Suprapubic skin (tissue), 4 donors: ENCODE measurements around the gene ADK. TPM values are rescaled to one million over a fixed set of nuclear protein-coding genes. Genes with fewer than 3 reads are reported as not detected.
"Not testable (repeated sequence)": the region's sequence is repeated elsewhere in the genome, so short reads cannot be mapped to it uniquely, and the experiment has no call there.

Source experiments
- DNase-seq, 2 donors: peaks; one replicate each; pipeline ENCODE4 v3.0.0-alpha.2; 2019; ENCODE audit warnings: low spot score in 2 of 2
- H3K27ac ChIP-seq: fragments of 200-600 bp; sonication (generic); one replicate; pipeline ENCODE4 v1.5.1; 2019
- H3K27me3 ChIP-seq: fragments of 200-600 bp; sonication (generic); one replicate; pipeline ENCODE4 v1.5.1; 2019
- H3K36me3 ChIP-seq: fragments of 200-600 bp; sonication (generic); one replicate; pipeline ENCODE4 v1.5.1; 2019
- H3K4me1 ChIP-seq: fragments of 200-600 bp; sonication (generic); one replicate; pipeline ENCODE4 v1.5.1; 2019
- H3K4me3 ChIP-seq: fragments of 200-600 bp; sonication (generic); one replicate; pipeline ENCODE4 v1.5.1; 2019; ENCODE audit warnings: mild to moderate bottlenecking
- H3K9me3 ChIP-seq: fragments of 200-600 bp; sonication (generic); one replicate; pipeline ENCODE4 v1.5.1; 2019
- CTCF ChIP-seq, 2 donors: fragments of 200-600 bp in 1 of 2; fragments of 450-650 bp in 1 of 2; sonication (generic) in 1 of 2; IDR thresholded peaks; one replicate each; pipeline ENCODE4 v1.5.1; 2016 to 2019; ENCODE audit warnings: antibody characterized with exemption in 2 of 2, mild to moderate bottlenecking in 1 of 2, moderate library complexity in 1 of 2
- EP300 ChIP-seq: sonication (generic); formaldehyde crosslinking; IDR thresholded peaks from one replicate; pipeline ENCODE4 v1.6.1; 2017; ENCODE audit warnings: antibody characterized with exemption
- POLR2A ChIP-seq, 2 donors: fragments of 450-650 bp; IDR thresholded peaks; one replicate each; pipeline ENCODE4 v1.6.1; 2017; ENCODE audit warnings: antibody characterized with exemption in 2 of 2, mild to moderate bottlenecking in 2 of 2, moderate library complexity in 2 of 2
- POLR2AphosphoS5 ChIP-seq, 3 donors: sonication (generic); formaldehyde crosslinking; IDR thresholded peaks; one replicate each; pipeline ENCODE4 v1.6.1; 2017; ENCODE audit warnings: antibody characterized with exemption in 3 of 3
- WGBS: methylation state at CpG from one replicate; pipeline ENCODE4 v1.1.5; 2018; 5-methylcytosine and 5-hydroxymethylcytosine counted together
- total RNA-seq, 4 donors: library from RNA; depleted of rRNA; stranded (reverse); fragments of >200 nt; gene quantifications; one replicate each; pipeline ENCODE4 v1.1.0, GENCODE V29; 2016

The ADK gene
- total RNA-seq, 4 donors from 2014 or later: 33.0 to 57.3 (median 48.0) TPM

GRCh38 chr10:74490551-74490950 is 339.5 kb downstream of the ADK start:
- no peaks in the 10 kb centered on the region for H3K36me3 ChIP-seq
- no peaks in the 10 kb centered on the region for H3K9me3 ChIP-seq
- DNase-seq: no peak
- H3K27ac ChIP-seq: no peak overlapping the region
- WGBS: 93% methylated on average over 4 of the region's 4 CpGs
- H3K4me3 ChIP-seq: no peak overlapping the region
- H3K4me1 ChIP-seq: peaks cover 14% of the 10 kb centered on the region
- H3K27me3 ChIP-seq: no peaks in the 10 kb centered on the region
- TF ChIP-seq POLR2AphosphoS5 (IDR thresholded peaks at IDR 0.05) (no peak), CTCF (IDR thresholded peaks at IDR 0.05) (no peak), POLR2A (IDR thresholded peaks at IDR 0.05) (no peak), EP300 (no peak)

GRCh38 chr10:74491014-74491413 is 340.0 kb downstream of the ADK start:
- H3K4me1 ChIP-seq: peaks cover 13% of the 10 kb centered on the region
- no peak for DNase-seq
- H3K36me3 ChIP-seq: no peaks in the 10 kb centered on the region
- no peak for TF ChIP-seq CTCF (IDR thresholded peaks at IDR 0.05)
- no peak for TF ChIP-seq EP300
- TF ChIP-seq POLR2AphosphoS5 (IDR thresholded peaks at IDR 0.05): no peak
- TF ChIP-seq POLR2A (IDR thresholded peaks at IDR 0.05): no peak
- H3K9me3 ChIP-seq: no peaks in the 10 kb centered on the region
- WGBS: 97% methylated on average over 4 of the region's 4 CpGs
- no peak overlapping the region for H3K4me3 ChIP-seq
- H3K27me3 ChIP-seq: no peaks in the 10 kb centered on the region
- H3K27ac ChIP-seq: no peak overlapping the region

GRCh38 chr10:74496276-74496675 is 345.3 kb downstream of the ADK start:
- not testable (repeated sequence) for H3K4me1 ChIP-seq, DNase-seq, H3K9me3 ChIP-seq, H3K4me3 ChIP-seq, H3K27me3 ChIP-seq, H3K36me3 ChIP-seq, H3K27ac ChIP-seq
- 98% methylated on average over 3 of the region's 3 CpGs for WGBS

- H3K9me3 ChIP-seq, H3K27ac ChIP-seq, H3K36me3 ChIP-seq, H3K27me3 ChIP-seq, H3K4me3 ChIP-seq, DNase-seq: not testable (repeated sequence)
- H3K4me1 ChIP-seq: peaks cover 16% of the 10 kb centered on the region
These were observed 347.6 kb downstream of the ADK start for GRCh38 chr10:74498664-74499063.

DNA sequence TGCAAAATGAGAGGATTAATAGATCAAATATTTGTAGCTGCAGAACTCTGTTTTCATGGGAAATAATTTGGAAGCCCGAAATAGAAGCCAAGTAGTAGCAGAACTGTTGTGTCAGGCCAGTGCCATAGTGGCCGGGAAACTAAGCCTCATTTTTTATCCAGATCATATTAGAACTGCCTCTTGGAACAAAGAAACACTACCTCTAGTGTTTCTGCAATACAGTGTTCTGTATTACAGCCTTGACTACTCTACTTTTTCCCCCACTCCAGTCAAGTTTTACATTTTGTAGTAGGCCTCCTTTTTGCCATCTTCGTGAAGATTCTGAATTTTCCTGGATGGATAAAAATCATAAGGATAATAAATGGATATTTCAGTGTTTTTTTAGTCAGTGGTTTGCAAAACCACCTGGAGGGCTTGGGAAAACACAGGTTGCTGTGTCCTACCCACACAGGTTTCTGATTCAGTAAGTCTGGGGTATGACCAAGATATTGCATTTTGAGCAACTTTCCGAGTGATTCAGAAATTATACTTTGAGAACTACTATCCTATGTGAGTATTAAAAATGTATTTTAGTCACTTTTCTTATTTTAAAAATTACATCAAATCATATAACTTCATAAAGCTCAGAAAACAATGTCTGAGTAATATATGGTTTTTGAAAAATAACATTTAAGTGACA is 349.1 kb downstream of the ADK start:
- Histone ChIP-seq H3K9me3 (no peaks in the 10 kb centered on the region), H3K36me3 (no peaks in the 10 kb centered on the region), H3K27ac (peak overlapping the region; percentile 14), H3K27me3 (no peaks in the 10 kb centered on the region), H3K4me1 (peaks cover 17% of the 10 kb centered on the region), H3K4me3 (no peak overlapping the region)
- no peak for DNase-seq
- TF ChIP-seq POLR2AphosphoS5 (IDR thresholded peaks at IDR 0.05): no peak
- no peak for TF ChIP-seq EP300
- no peak for TF ChIP-seq POLR2A (IDR thresholded peaks at IDR 0.05)
- TF ChIP-seq CTCF (IDR thresholded peaks at IDR 0.05): no peak
- 78% methylated on average over 4 of the region's 4 CpGs for WGBS

- Histone ChIP-seq H3K36me3 (peaks cover under 1% of the 10 kb centered on the region), H3K4me1 (peaks cover 17% of the 10 kb centered on the region), H3K27me3 (no peaks in the 10 kb centered on the region), H3K27ac (peak overlapping the region; percentile 14), H3K4me3 (no peak overlapping the region), H3K9me3 (no peaks in the 10 kb centered on the region)
- TF ChIP-seq EP300 (no peak), POLR2AphosphoS5 (IDR thresholded peaks at IDR 0.05) (no peak), POLR2A (IDR thresholded peaks at IDR 0.05) (no peak), CTCF (IDR thresholded peaks at IDR 0.05) (no peak)
- no peak for DNase-seq
These were observed 349.8 kb downstream of the ADK start for GRCh38 chr10:74500816-74501215.
